GM12891 (cell line): Measurements from ENCODE around the gene SLC13A2.

Experiments
- PAX5 ChIP-seq: IDR thresholded peaks from 2 replicates; pipeline ENCODE4 v1.6.1; 2011; ENCODE audit warnings: low read length, moderate library complexity, mild to moderate bottlenecking; ENCODE audit not compliant: insufficient read depth, severe bottlenecking
- POLR2A ChIP-seq: IDR thresholded peaks from 2 replicates; pipeline ENCODE4 v1.6.1; 2011; ENCODE audit warnings: low read depth, low read length, control low read depth
- POLR2AphosphoS5 ChIP-seq: IDR thresholded peaks from 2 replicates; pipeline ENCODE4 v1.6.1; 2011; ENCODE audit warnings: low read depth, low read length, control low read depth
- SPI1 ChIP-seq: IDR thresholded peaks from 2 replicates; pipeline ENCODE4 v1.6.1; 2011; ENCODE audit warnings: low read depth, low read length, control low read depth
- TAF1 ChIP-seq: IDR thresholded peaks from 2 replicates; pipeline ENCODE4 v1.6.1; 2011; ENCODE audit warnings: low read depth, low read length, control low read depth

DNA sequence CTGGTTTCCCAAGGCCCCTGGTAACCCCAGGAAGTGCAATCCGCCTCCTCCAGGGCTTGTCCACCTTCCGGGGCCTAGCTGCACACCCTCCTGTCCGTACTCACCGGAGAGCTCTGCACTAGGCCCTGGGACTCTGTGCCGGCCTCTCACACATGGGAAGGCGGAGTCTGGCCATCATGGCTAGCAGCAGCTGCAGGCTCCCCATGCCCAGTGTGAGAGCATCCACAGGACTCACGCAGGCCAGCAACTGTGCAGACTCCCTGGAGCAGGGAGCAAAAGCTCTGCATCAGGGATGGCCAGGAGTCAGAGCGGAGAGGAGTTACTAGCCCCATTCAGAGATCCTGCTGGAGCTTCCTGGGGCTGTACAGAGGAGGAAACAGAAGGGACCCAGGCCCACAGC is 52.9 kb downstream of the SLC13A2 start:
- TF ChIP-seq POLR2A (no peak), POLR2AphosphoS5 (no peak), TAF1 (no peak), SPI1 (no peak), PAX5 (no peak)
